HEK293 (cell line): ENCODE measurements around the gene RNASE8.

Experiments
- CTCF ChIP-seq: fragments of 450-650 bp; formaldehyde crosslinking; IDR thresholded peaks from 2 replicates; pipeline ENCODE4 v1.5.1; 2016; ENCODE audit warnings: missing biosample characterization, missing genetic modification characterization
- HOXA7 ChIP-seq: sonication (generic); formaldehyde crosslinking; IDR thresholded peaks from 2 replicates; pipeline ENCODE4 v1.8.1; 2022; ENCODE audit warnings: missing genetic modification reagents, borderline replicate concordance
- ZNF140 ChIP-seq: fragments of 450-650 bp; formaldehyde crosslinking; IDR thresholded peaks from 2 replicates; pipeline ENCODE4 v1.5.1; 2016; ENCODE audit warnings: missing biosample characterization, missing genetic modification characterization
- ZSCAN18 ChIP-seq: fragments of 450-650 bp; formaldehyde crosslinking; IDR thresholded peaks from 2 replicates; pipeline ENCODE4 v1.5.1; 2016; ENCODE audit warnings: missing biosample characterization, missing genetic modification characterization

- no peak for TF ChIP-seq CTCF
- no peak for TF ChIP-seq ZNF140 (tag by site-specific recombination)
- no peak for TF ChIP-seq ZSCAN18
- no peak for TF ChIP-seq HOXA7 (CRISPR knock-in tag)
These were observed 2.0 kb upstream of the RNASE8 start for GRCh38 chr14:21055432-21056117.
